ENCODE results near the gene KRT81. TPM values are rescaled to one million over a fixed set of nuclear protein-coding genes. Genes with fewer than 3 reads are reported as not detected.

KRT81 gene
- total and polyA plus RNA-seq, 2 of the 4 experiments (the other 2 are of a cell fraction): under 0.01 to 0.05 TPM

GRCh38 chr12:52247622-52248540 lies 43.5 kb downstream of the KRT81 start (continued):
- no peak for TF ChIP-seq MXI1 (IDR thresholded peaks at IDR 0.05; ENCODE audit: borderline replicate concordance, low read depth, low read length)

GRCh38 chr12:52246720-52247621 lies 44.4 kb downstream of the KRT81 start:
- POLR2A ChIA-PET (ENCODE audit: unreplicated experiment): no interaction called here
- no peaks in the 10 kb centered on the region for H4K20me1 ChIP-seq (ENCODE audit: insufficient read depth, low read length)
- no TSS peak for BruUV-seq (replicated peaks)
- peak overlapping the region; percentile 65; the same call in 1 of the 2 replicates for H2BK120ac ChIP-seq (ENCODE audit: low read depth, low read length)
- H4K91ac ChIP-seq (ENCODE audit: insufficient read depth, low read depth, low read length): peak overlapping the region; percentile 57
- no peak overlapping the region for H4K5ac ChIP-seq (ENCODE audit: low read depth, low read length)
- H3K4me1 ChIP-seq (ENCODE audit: control insufficient read depth, insufficient read depth, low read length): peaks cover 27% of the 10 kb centered on the region
- H4K8ac ChIP-seq (ENCODE audit: low read depth in 2 of 2, low read length in 2 of 2): peak overlapping the region; percentile 11 to 40; a peak in 1 of 4 replicates
- H3K23ac ChIP-seq (ENCODE audit: low read depth, low read length): no peak overlapping the region
- CTCF ChIA-PET: interaction anchor here (0.6 to 0.8 kb wide), 2 partner anchors 32 to 779 kb away, joined by 3 to 4 read pairs; no protein-coding TSS in a partner anchor
- H3K4me2 ChIP-seq (ENCODE audit: low read depth, low read length): no peak overlapping the region
- no peak overlapping the region for H3K56ac ChIP-seq (ENCODE audit: extremely low read depth, insufficient read depth, low read length)
- H2BK20ac ChIP-seq (ENCODE audit: low read depth, low read length): peak overlapping the region; percentile 38
- no peaks in the 10 kb centered on the region for H3K9me3 ChIP-seq (ENCODE audit: control insufficient read depth, insufficient read depth, low read length)
- in situ Hi-C loops (cut with MboI; ENCODE audit: low sequenced_read_pairs) (no loop called here), dilution Hi-C loops (cut with HindIII; ENCODE audit: low sequenced_read_pairs, unreplicated experiment) (no loop called here), intact Hi-C loops (cut with micrococcal nuclease) (no loop called here)
- peak overlapping the region; percentile 59; the same call in 2 of the 3 replicates for H2BK15ac ChIP-seq (ENCODE audit: low read depth, low read length)
- H3K9ac ChIP-seq (ENCODE audit: low read depth, low read length): no peak overlapping the region
- no peaks in the 10 kb centered on the region for H3K36me3 ChIP-seq (ENCODE audit: control insufficient read depth, insufficient read depth, low read length)
- WGBS, 2 experiments (ENCODE audit: extremely low coverage in 2 of 2, insufficient read length in 1 of 2): 100% methylated on average over 1 of the region's 10 CpGs; no CpG with 5 or more reads in 1 of the 2 experiments
- peak overlapping the region; percentile 50; the same call in 1 of the 2 replicates for H3K14ac ChIP-seq (replicated peaks; ENCODE audit: low read depth, low read length)
- H3K27ac ChIP-seq (ENCODE audit: insufficient read depth, low read length): no peak overlapping the region
- no peaks in the 10 kb centered on the region for H3K27me3 ChIP-seq (ENCODE audit: control insufficient read depth, insufficient read depth, low read length)
- peak overlapping the region; percentile 27 for H2AK5ac ChIP-seq (ENCODE audit: low read depth, low read length)
- H3K9me1 ChIP-seq (ENCODE audit: insufficient read depth, low read length): peaks cover 28% of the 10 kb centered on the region
- ATAC-seq (ENCODE audit: low read depth) (no peak), DNase-seq (no peak)
- peak overlapping the region; percentile 49 for H3K4ac ChIP-seq (ENCODE audit: low read depth, low read length)
- no peak overlapping the region for H2BK5ac ChIP-seq (ENCODE audit: low read depth, low read length, poor library complexity, severe bottlenecking)
- no peak overlapping the region for H2AFZ ChIP-seq (replicated peaks; ENCODE audit: low read length, poor library complexity)
- H3K4me3 ChIP-seq (ENCODE audit: insufficient read depth, low read depth, low read length): no peak overlapping the region
- H3K18ac ChIP-seq (ENCODE audit: low read depth, low read length): no peak overlapping the region
- peak overlapping the region; percentile 2 for H2AK9ac ChIP-seq (replicated peaks; ENCODE audit: low read depth, low read length, poor library complexity)
- peaks cover 0 to 6% of the 10 kb centered on the region in 2 experiments; a peak in 1 of 4 replicates for H3K79me1 ChIP-seq (ENCODE audit: low read depth in 1 of 2, low read length in 2 of 2)
- TF ChIP-seq MAZ (IDR thresholded peaks at IDR 0.05; ENCODE audit: borderline replicate concordance, low read depth, low read length) (no peak), RCOR1 (IDR thresholded peaks at IDR 0.05; ENCODE audit: insufficient replicate concordance, low read length) (no peak), NFE2L2 (IDR thresholded peaks at IDR 0.05; ENCODE audit: low read depth, low read length) (no peak), ELK1 (IDR thresholded peaks at IDR 0.05; ENCODE audit: borderline replicate concordance, low read depth, low read length) (no peak), RFX5 (IDR thresholded peaks at IDR 0.05; ENCODE audit: low read depth, low read length) (no peak), USF2 (IDR thresholded peaks at IDR 0.05; ENCODE audit: low read depth, low read length) (no peak), SMC3 (IDR thresholded peaks at IDR 0.05; ENCODE audit: low read depth, low read length) (no peak)

All from IMR-90 (cell line).